ENCODE measurements around the gene PRRC2B. TPM values are rescaled to one million over a fixed set of nuclear protein-coding genes. Genes with fewer than 3 reads are reported as not detected.
"Not testable (repeated sequence)": the region's sequence is repeated elsewhere in the genome, so short reads cannot be mapped to it uniquely, and the experiment has no call there.

Gene PRRC2B
- total RNA-seq, 8 experiments from 2014 or later: 40.6 to 206 (median 126) TPM

GRCh38 chr9:131391504-131391903 is 2.4 kb upstream of the PRRC2B start:
- H3K4me3 ChIP-seq: no peak overlapping the region
- ATAC-seq (replicated peaks in 6 of 8): no peak
- no peak overlapping the region for H3K27ac ChIP-seq
- in situ Hi-C loops (cut with MboI; ENCODE audit: low pct_unique_long_range_greater_than_20kb in 2 of 9, low sequenced_read_pairs in 9 of 9, unreplicated experiment in 9 of 9): no loop called here
- peaks cover 9 to 12% of the 10 kb centered on the region in 2 donors for H3K4me1 ChIP-seq (replicated peaks in 1 of 2)
- WGBS, 10 experiments: 50 to 100% (median 94%) methylated on average over 1 to 4 of the region's 4 CpGs; no CpG with 5 or more reads in 4 of the 10 experiments

GRCh38 chr9:131394464-131395156 is 724 bp downstream of the PRRC2B start:
- in situ Hi-C loops (cut with MboI; ENCODE audit: low pct_unique_long_range_greater_than_20kb in 2 of 9, low sequenced_read_pairs in 9 of 9, unreplicated experiment in 9 of 9): no loop called here
- Histone ChIP-seq H3K4me1 (replicated peaks in 1 of 2) (peaks cover 23 to 33% of the 10 kb centered on the region in 2 donors), H3K27ac (peak overlapping the region; percentile 91 to 98), H3K4me3 (peak overlapping the region; percentile 76 to 98 (median 94))
- WGBS, 10 experiments: 0 to 4% (median 0%) methylated on average over 2 to 4 of the region's 63 CpGs; no CpG with 5 or more reads in 3 of the 10 experiments
- peak; percentile 13 to 49 (median 36) for ATAC-seq (replicated peaks in 6 of 8)

GRCh38 chr9:131395157-131396098 is 1.5 kb downstream of the PRRC2B start:
- peak in 4 of 8 experiments; percentile 1 to 4 (median 2) for ATAC-seq (replicated peaks in 6 of 8)
- peaks cover 23 to 33% of the 10 kb centered on the region in 2 donors for H3K4me1 ChIP-seq (replicated peaks in 1 of 2)
- WGBS, 10 experiments: 0 to 20% (median 10%) methylated on average over 1 to 12 of the region's 17 CpGs; no CpG with 5 or more reads in 2 of the 10 experiments
- peak overlapping the region; percentile 76 to 98 (median 94) for H3K4me3 ChIP-seq
- in situ Hi-C loops (cut with MboI; ENCODE audit: low pct_unique_long_range_greater_than_20kb in 2 of 9, low sequenced_read_pairs in 9 of 9, unreplicated experiment in 9 of 9): no loop called here
- peak overlapping the region; percentile 91 to 98 for H3K27ac ChIP-seq

DNA sequence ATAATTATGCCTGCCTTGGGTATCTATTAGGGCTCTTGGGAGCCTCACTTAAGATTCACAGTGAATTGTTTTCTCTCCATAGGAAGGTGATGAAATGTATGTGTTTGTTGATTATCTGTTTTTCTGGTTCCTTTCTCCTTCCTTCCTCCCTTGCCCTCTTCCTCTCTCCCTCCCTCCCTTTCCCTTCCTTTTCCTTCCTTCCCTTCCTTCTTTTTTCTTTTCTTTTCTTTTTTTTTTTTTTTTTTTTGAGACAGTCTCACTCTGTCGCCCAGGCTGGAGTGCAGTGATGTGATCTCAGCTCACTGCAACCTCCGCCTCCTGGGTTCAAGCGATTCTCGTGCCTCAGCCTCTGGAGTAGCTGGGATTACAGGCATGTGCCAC is 2.2 kb downstream of the PRRC2B start:
- WGBS, 10 experiments: 15 to 53% (median 42%) methylated on average over 3 to 4 of the region's 4 CpGs
- ATAC-seq (replicated peaks in 6 of 8); H3K27ac ChIP-seq; in situ Hi-C loops (cut with MboI; ENCODE audit: low pct_unique_long_range_greater_than_20kb in 2 of 9, low sequenced_read_pairs in 9 of 9, unreplicated experiment in 9 of 9): not testable (repeated sequence)
- Histone ChIP-seq H3K4me3 (peak overlapping the region; percentile 76 to 98 (median 94)), H3K4me1 (replicated peaks in 1 of 2) (peaks cover 23 to 33% of the 10 kb centered on the region in 2 donors)

DNA sequence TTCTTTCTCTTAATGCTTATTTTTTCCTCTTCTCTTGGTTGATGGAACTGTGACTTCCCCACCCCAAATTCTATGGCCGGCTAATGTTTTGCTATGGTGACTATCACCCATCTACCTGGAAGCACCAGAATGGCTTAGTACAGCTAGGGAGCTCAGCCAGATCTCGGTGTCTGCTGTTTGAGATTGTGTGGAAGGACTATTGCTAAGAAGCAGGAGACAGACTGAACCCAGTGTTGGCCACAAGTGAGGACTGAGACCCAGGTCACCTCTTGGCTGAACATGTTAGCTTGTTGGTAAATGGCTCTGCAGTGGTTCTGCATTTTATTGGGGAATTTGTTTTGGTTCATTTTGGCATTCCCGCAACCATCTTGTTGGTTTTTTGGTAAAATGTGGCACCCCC is 2.7 kb downstream of the PRRC2B start:
- peak overlapping the region in 1 of 2 donors; percentile 54 for H3K27ac ChIP-seq
- ATAC-seq (replicated peaks in 6 of 8): no peak
- peak overlapping the region; percentile 76 to 98 (median 94) for H3K4me3 ChIP-seq
- 33 to 80% (median 52%) methylated on average over 1 to 2 of the region's 3 CpGs; no CpG with 5 or more reads in 4 of the 10 experiments for WGBS, 10 experiments
- in situ Hi-C loops (cut with MboI; ENCODE audit: low pct_unique_long_range_greater_than_20kb in 2 of 9, low sequenced_read_pairs in 9 of 9, unreplicated experiment in 9 of 9): no loop called here
- H3K4me1 ChIP-seq (replicated peaks in 1 of 2): peaks cover 23 to 33% of the 10 kb centered on the region in 2 donors

DNA sequence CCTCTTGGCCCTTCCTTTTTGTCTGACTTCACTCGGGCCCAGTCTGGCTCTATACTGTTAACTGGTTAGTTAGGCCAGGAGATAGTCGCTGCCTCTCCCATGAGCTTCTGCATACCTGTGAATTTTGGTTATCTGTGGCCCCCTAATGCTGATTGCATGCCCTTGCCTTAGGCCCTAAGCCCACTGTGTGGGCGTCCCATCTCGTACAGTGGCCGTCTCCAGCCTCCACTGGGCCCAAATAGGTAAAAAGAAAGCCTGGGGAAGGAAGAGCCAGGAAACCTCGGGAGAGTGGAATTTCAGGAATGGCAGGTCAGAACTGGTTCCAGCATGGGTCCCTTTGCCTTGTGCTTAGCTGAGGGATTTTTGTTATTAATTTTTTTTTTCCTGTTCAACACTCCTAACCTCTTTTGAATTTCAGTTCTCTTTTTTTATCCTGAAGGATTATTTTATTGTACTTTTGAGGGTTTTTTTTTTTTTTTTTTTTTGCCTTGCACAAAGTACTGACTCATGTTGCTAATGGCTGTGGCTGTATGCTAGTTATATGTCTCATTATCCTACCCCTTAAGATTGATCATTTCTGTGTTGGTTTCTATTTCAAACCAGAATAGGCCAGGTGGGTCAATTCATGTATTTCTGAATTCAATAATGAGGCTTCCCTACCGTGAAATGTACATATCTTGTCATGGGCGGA is 3.4 kb downstream of the PRRC2B start:
- H3K4me3 ChIP-seq: peak overlapping the region; percentile 76 to 98 (median 94)
- peaks cover 29 to 39% of the 10 kb centered on the region in 2 donors for H3K4me1 ChIP-seq (replicated peaks in 1 of 2)
- in situ Hi-C loops (cut with MboI; ENCODE audit: low pct_unique_long_range_greater_than_20kb in 2 of 9, low sequenced_read_pairs in 9 of 9, unreplicated experiment in 9 of 9): no loop called here
- ATAC-seq (replicated peaks in 6 of 8): peak in 1 of 8 experiments; percentile 1
- WGBS, 10 experiments: 11 to 56% (median 36%) methylated on average over 2 to 8 of the region's 8 CpGs
- H3K27ac ChIP-seq: peak overlapping the region in 1 of 2 donors; percentile 54

DNA sequence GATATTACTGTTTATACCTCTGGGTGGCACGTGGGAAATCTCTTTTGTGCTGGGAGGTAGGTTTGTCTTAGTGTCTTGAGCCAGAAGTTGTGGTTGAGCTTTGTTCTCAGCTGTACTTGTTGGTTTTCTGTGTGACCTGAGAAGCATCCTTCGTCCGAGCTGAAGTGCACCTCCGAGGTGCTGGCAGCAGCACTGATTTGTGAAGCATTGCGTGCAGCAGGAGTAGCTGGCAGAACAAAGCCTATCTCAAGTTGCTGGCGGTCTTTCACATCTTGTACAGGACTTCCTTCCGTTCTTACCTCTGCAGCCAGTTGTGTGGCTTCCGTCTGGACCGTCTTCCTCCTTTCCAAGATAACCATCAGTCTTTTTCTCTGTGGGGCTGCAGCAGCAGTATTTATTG is 4.3 kb downstream of the PRRC2B start:
- in situ Hi-C loops (cut with MboI; ENCODE audit: low pct_unique_long_range_greater_than_20kb in 2 of 9, low sequenced_read_pairs in 9 of 9, unreplicated experiment in 9 of 9): no loop called here
- WGBS, 10 experiments: 60 to 94% (median 80%) methylated on average over 1 to 8 of the region's 9 CpGs; no CpG with 5 or more reads in 1 of the 10 experiments
- H3K27ac ChIP-seq: no peak overlapping the region
- ATAC-seq (replicated peaks in 6 of 8): no peak
- peaks cover 34 to 43% of the 10 kb centered on the region in 2 donors for H3K4me1 ChIP-seq (replicated peaks in 1 of 2)
- H3K4me3 ChIP-seq: peak overlapping the region in 2 of 5 donors; percentile 7 to 94

GRCh38 chr9:131399972-131400371 is 6.1 kb downstream of the PRRC2B start:
- WGBS, 10 experiments: 67 to 100% (median 95%) methylated on average over 1 to 7 of the region's 7 CpGs; no CpG with 5 or more reads in 1 of the 10 experiments
- Histone ChIP-seq H3K4me3 (no peak overlapping the region), H3K27ac (no peak overlapping the region), H3K4me1 (replicated peaks in 1 of 2) (peaks cover 40 to 55% of the 10 kb centered on the region in 2 donors)
- in situ Hi-C loops (cut with MboI; ENCODE audit: low pct_unique_long_range_greater_than_20kb in 2 of 9, low sequenced_read_pairs in 9 of 9, unreplicated experiment in 9 of 9): no loop called here
- ATAC-seq (replicated peaks in 6 of 8): no peak

DNA sequence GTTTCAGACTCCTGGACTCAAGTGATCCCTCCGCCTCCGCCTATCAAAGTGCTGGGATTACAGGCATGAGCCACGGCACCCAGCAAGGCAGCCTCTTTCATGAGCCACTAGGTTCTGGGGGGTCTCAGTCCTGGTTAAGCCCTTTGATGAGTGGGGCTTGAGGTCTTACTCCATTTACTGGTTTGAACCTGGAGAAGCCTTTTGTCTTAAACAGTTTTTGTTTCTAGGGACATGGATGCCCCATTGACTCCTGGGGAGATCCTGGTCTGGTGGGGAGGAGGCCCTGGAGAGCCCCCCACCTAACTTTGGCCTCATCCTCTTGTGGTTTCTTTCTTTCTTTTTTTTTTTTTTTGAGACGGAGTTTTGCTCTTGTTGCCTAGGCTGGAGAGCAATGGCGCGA is 6.7 kb downstream of the PRRC2B start:
- Histone ChIP-seq H3K27ac (no peak overlapping the region), H3K4me1 (replicated peaks in 1 of 2) (peaks cover 47 to 61% of the 10 kb centered on the region in 2 donors), H3K4me3 (no peak overlapping the region)
- in situ Hi-C loops (cut with MboI; ENCODE audit: low pct_unique_long_range_greater_than_20kb in 2 of 9, low sequenced_read_pairs in 9 of 9, unreplicated experiment in 9 of 9): no loop called here
- ATAC-seq (replicated peaks in 6 of 8): no peak
- whole genome bisulfite sequencing, 10 experiments: 40 to 100% (median 93%) methylated on average over 1 to 5 of the region's 6 CpGs; no CpG with 5 or more reads in 3 of the 10 experiments

DNA sequence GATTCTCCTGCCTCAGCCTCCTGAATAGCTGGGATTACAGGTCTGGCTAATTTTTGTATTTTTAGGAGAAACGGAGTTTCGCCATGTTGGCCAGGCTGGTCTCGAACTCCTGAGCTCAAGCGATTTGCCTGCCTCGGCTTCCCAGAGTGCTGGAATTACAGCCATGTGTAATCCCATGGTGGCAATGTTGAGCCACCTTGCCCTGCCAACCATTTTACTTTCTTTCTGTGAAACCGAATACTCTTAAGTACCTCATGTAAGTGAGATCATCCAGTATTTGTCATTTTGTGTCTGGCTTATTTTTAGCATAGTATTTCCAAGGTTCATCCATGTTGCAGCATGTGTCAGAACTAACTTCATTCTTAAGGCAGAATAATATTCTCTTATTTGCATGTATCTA is 8.2 kb downstream of the PRRC2B start:
- in situ Hi-C loops (cut with MboI; ENCODE audit: low pct_unique_long_range_greater_than_20kb in 2 of 9, low sequenced_read_pairs in 9 of 9, unreplicated experiment in 9 of 9): no loop called here
- WGBS, 10 experiments: 0 to 90% (median 74%) methylated on average over 1 to 5 of the region's 6 CpGs; no CpG with 5 or more reads in 3 of the 10 experiments
- peak in 7 of 8 experiments; percentile 7 to 36 (median 25) for ATAC-seq (replicated peaks in 6 of 8)
- peaks cover 56 to 65% of the 10 kb centered on the region in 2 donors for H3K4me1 ChIP-seq (replicated peaks in 1 of 2)
- H3K4me3 ChIP-seq: peak overlapping the region in 1 of 5 donors; percentile 19
- no peak overlapping the region for H3K27ac ChIP-seq

- ATAC-seq (replicated peaks in 6 of 8): peak; percentile 79 to 89 (median 86)
- peak overlapping the region in 1 of 2 donors; percentile 11 for H3K27ac ChIP-seq
- H3K4me3 ChIP-seq: peak overlapping the region in 2 of 5 donors; percentile 1 to 19
- peaks cover 60 to 65% of the 10 kb centered on the region in 2 donors for H3K4me1 ChIP-seq (replicated peaks in 1 of 2)
- WGBS, 10 experiments: 0 to 100% (median 24%) methylated on average over 1 to 10 of the region's 12 CpGs; no CpG with 5 or more reads in 1 of the 10 experiments
- in situ Hi-C loops (cut with MboI; ENCODE audit: low pct_unique_long_range_greater_than_20kb in 2 of 9, low sequenced_read_pairs in 9 of 9, unreplicated experiment in 9 of 9): no loop called here
These were observed 9.0 kb downstream of the PRRC2B start for GRCh38 chr9:131402738-131403492.

GRCh38 chr9:131403493-131403773 is 9.5 kb downstream of the PRRC2B start:
- in situ Hi-C loops (cut with MboI; ENCODE audit: low pct_unique_long_range_greater_than_20kb in 2 of 9, low sequenced_read_pairs in 9 of 9, unreplicated experiment in 9 of 9): no loop called here

More at GRCh38 chr9:131403493-131403773, 9.5 kb downstream of the PRRC2B start:
- no peak overlapping the region for H3K27ac ChIP-seq
- 81 to 100% (median 92%) methylated on average over 1 to 6 of the region's 6 CpGs; no CpG with 5 or more reads in 1 of the 10 experiments for WGBS, 10 experiments
- peaks cover 59 to 65% of the 10 kb centered on the region in 2 donors for H3K4me1 ChIP-seq (replicated peaks in 1 of 2)
- ATAC-seq (replicated peaks in 6 of 8): no peak
- H3K4me3 ChIP-seq: no peak overlapping the region
